GM18873 (cell line): ENCODE data around the gene FAIM.
"Not testable (repeated sequence)": the region's sequence is repeated elsewhere in the genome, so short reads cannot be mapped to it uniquely, and the experiment has no call there.

Source experiments
- ATAC-seq: cut with Tn5 transposase; IDR thresholded peaks from one replicate; pipeline ENCODE4 v1.9.1; 2021; ENCODE audit warnings: mild to moderate bottlenecking, moderate library complexity, moderate number of reproducible peaks; ENCODE audit not compliant: unreplicated experiment, low FRiP score

Gene FAIM

GRCh38 chr3:138600100-138600745 is 8.3 kb upstream of the FAIM start:
- no peak for ATAC-seq

GRCh38 chr3:138601661-138602060 is 6.9 kb upstream of the FAIM start:
- not testable (repeated sequence) for ATAC-seq

GRCh38 chr3:138604106-138604595 is 4.4 kb upstream of the FAIM start:
- ATAC-seq = not testable (repeated sequence)

GRCh38 chr3:138609898-138610266 is 1.3 kb downstream of the FAIM start:
- ATAC-seq = no peak

GRCh38 chr3:138615462-138615861 is 6.9 kb downstream of the FAIM start:
- no peak for ATAC-seq

GRCh38 chr3:138620431-138620830 is 11.9 kb downstream of the FAIM start:
- ATAC-seq = no peak

- no peak for ATAC-seq
These were observed 15.9 kb downstream of the FAIM start for GRCh38 chr3:138624518-138624917.

GRCh38 chr3:138625707-138626365 is 17.3 kb downstream of the FAIM start:
- ATAC-seq = no peak

GRCh38 chr3:138629526-138629925 is 21.0 kb downstream of the FAIM start:
- no peak for ATAC-seq

GRCh38 chr3:138638641-138639040 is 30.1 kb downstream of the FAIM start:
- ATAC-seq = no peak

- ATAC-seq = no peak
These were observed 32.0 kb downstream of the FAIM start for GRCh38 chr3:138640537-138640936.

GRCh38 chr3:138642226-138642926 is 33.8 kb downstream of the FAIM start:
- no peak for ATAC-seq

- no peak for ATAC-seq
These were observed 34.3 kb downstream of the FAIM start for GRCh38 chr3:138642927-138643253.

- no peak for ATAC-seq
These were observed 37.4 kb downstream of the FAIM start for GRCh38 chr3:138646008-138646407.

GRCh38 chr3:138646513-138646912 is 37.9 kb downstream of the FAIM start:
- no peak for ATAC-seq

- ATAC-seq = no peak
These were observed 40.6 kb downstream of the FAIM start for GRCh38 chr3:138649134-138649533.

- no peak for ATAC-seq
These were observed 45.0 kb downstream of the FAIM start for GRCh38 chr3:138653567-138653966.

GRCh38 chr3:138657508-138657907 is 48.9 kb downstream of the FAIM start:
- no peak for ATAC-seq

GRCh38 chr3:138668107-138668506 is 59.5 kb downstream of the FAIM start:
- no peak for ATAC-seq

GRCh38 chr3:138670407-138670806 is 61.8 kb downstream of the FAIM start:
- no peak for ATAC-seq

GRCh38 chr3:138673641-138674530 is 65.3 kb downstream of the FAIM start:
- ATAC-seq = no peak
